Measurements from ENCODE around the gene MYH13. TPM values are rescaled to one million over a fixed set of nuclear protein-coding genes. Genes with fewer than 3 reads are reported as not detected.

The MYH13 gene
- total RNA-seq, 1 experiment from 2014 or later = not detected

GRCh38 chr17:10403589-10403988 is 30.8 kb upstream of the MYH13 start:
- H2AK5ac ChIP-seq (ENCODE audit: insufficient read length, low read length) = no peak overlapping the region
- no peaks in the 10 kb centered on the region for H3K27me3 ChIP-seq (ENCODE audit: insufficient read depth, low read length)
- H4K5ac ChIP-seq (ENCODE audit: insufficient read length, low read depth, low read length) = no peak overlapping the region
- no peak overlapping the region for H3K23ac ChIP-seq (ENCODE audit: insufficient read length, low read depth, low read length)
- H2BK15ac ChIP-seq (ENCODE audit: low read depth, low read length) = no peak overlapping the region
- no peak overlapping the region for H2BK20ac ChIP-seq (ENCODE audit: low read depth, low read length, poor library complexity, severe bottlenecking)
- H3K27ac ChIP-seq (ENCODE audit: insufficient read length, low read depth, low read length) = no peak overlapping the region
- no peaks in the 10 kb centered on the region; the same call in none of the 2 replicates for H3K27me3 Mint-ChIP-seq (ENCODE audit: low read depth)
- H3K79me2 ChIP-seq (ENCODE audit: insufficient read depth, low read length) = no peaks in the 10 kb centered on the region
- no peak for TF ChIP-seq CTCF (conservative IDR thresholded peaks at IDR 0.05)
- H3K9me3 ChIP-seq (ENCODE audit: control insufficient read depth, low read depth, low read length) = no peaks in the 10 kb centered on the region
- no peak overlapping the region for H3K4me3 Mint-ChIP-seq
- H2BK5ac ChIP-seq (ENCODE audit: insufficient read length, low read length) = no peak overlapping the region
- H4K8ac ChIP-seq (replicated peaks; ENCODE audit: insufficient read length, low read depth, low read length) = no peak overlapping the region
- H3K4me1 ChIP-seq (ENCODE audit: insufficient read depth, low read length) = no peaks in the 10 kb centered on the region
- H3K9me3 Mint-ChIP-seq = no peaks in the 10 kb centered on the region
- H4K91ac ChIP-seq (ENCODE audit: insufficient read length, low read depth, low read length) = no peak overlapping the region
- no peak overlapping the region for H3K27ac Mint-ChIP-seq
- H3K9ac ChIP-seq (ENCODE audit: extremely low read depth, insufficient read length, low read length) = no peak overlapping the region
- no peak overlapping the region for H3K14ac ChIP-seq (ENCODE audit: insufficient read depth, low read length)
- no peaks in the 10 kb centered on the region for H4K20me1 ChIP-seq (ENCODE audit: control insufficient read depth, insufficient read depth, insufficient read length)
- no peak overlapping the region for H3K4ac ChIP-seq (ENCODE audit: low read depth, low read length)
- H3K79me1 ChIP-seq (ENCODE audit: insufficient read depth, low read depth, low read length, poor library complexity, severe bottlenecking) = no peaks in the 10 kb centered on the region
- no peak overlapping the region for H2AFZ ChIP-seq (ENCODE audit: low read length)
- H3K36me3 Mint-ChIP-seq (ENCODE audit: insufficient read depth in 1 of 3, low read depth in 3 of 3) = no peaks in the 10 kb centered on the region
- H3K56ac ChIP-seq (ENCODE audit: insufficient read length, low read depth, low read length) = no peak overlapping the region
- DNase-seq = no peak
- H2BK12ac ChIP-seq (ENCODE audit: insufficient read length, low read depth, low read length) = no peak overlapping the region
- H3K23me2 ChIP-seq (ENCODE audit: insufficient read length, low read depth, low read length, poor library complexity, severe bottlenecking) = no peaks in the 10 kb centered on the region
- H3K4me2 ChIP-seq (ENCODE audit: insufficient read depth, insufficient read length, low read length) = no peak overlapping the region
- no peak overlapping the region for H3T11ph ChIP-seq (ENCODE audit: low read length)
- H3K4me1 Mint-ChIP-seq = no peaks in the 10 kb centered on the region
- no peak overlapping the region for H2BK120ac ChIP-seq (ENCODE audit: low read depth, low read length, poor library complexity, severe bottlenecking)
- no peak overlapping the region for H3K18ac ChIP-seq (ENCODE audit: insufficient read length, low read depth, low read length)
